HG03066 (cell line): ENCODE data around the gene FOSL2.

Experiments
- ATAC-seq: cut with Tn5 transposase; IDR thresholded peaks from one replicate; pipeline ENCODE4 v1.9.1; 2021; ENCODE audit warnings: low read depth; ENCODE audit not compliant: unreplicated experiment

Gene FOSL2

GRCh38 chr2:28428486-28428885 lies 35.8 kb downstream of the FOSL2 start:
- ATAC-seq, result no peak

GRCh38 chr2:28429636-28430376 lies 37.1 kb downstream of the FOSL2 start:
- ATAC-seq, result no peak

DNA sequence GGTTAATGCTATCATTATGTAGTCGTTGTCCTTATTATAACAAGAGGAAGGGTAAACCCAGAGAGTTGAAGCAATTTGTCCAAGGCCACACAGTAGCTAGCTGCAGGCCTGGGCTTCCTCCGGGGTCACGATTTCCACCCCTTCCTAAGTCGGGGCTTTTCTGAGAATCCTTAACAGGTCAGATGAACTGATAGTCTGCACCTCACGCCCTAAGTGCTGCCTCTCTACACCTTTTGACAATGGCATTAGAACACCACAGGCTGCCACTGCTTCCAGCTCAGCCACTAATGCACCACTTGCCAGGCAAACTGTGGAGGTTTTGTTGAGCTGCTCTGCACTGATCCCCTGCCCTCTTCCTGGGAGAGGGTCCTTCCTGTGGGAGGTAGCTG lies 37.7 kb downstream of the FOSL2 start:
- ATAC-seq, result no peak

DNA sequence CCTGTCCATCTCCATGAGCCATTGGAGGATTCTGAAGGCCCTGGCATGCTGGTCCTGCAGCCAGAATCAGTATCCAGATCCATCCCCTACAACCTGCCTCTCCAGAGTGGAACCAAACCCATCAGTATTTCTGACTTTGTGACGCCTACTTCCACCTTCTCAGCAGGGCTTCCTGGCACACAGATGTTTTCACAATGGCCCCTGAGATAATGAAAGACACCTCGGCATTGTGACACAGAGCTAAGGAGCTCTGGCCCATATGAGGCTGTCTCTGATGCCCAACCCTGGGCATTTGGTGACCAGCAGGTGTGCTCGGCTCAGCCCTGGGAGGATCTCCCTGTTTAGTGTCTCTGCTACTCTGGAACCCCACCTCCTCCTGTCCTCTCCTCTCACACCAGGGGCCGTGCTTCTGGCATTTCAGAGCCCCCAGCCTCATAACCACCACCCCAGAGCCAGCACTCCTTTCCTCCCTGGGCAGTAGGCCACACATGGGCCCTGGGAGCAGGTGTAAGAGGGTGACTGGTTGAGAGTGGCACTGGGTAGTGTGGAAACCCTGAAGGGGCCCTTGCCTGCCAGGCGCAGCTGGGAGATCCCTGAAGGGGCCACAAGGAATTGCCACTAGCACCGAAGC lies 38.2 kb downstream of the FOSL2 start:
- no peak for ATAC-seq

DNA sequence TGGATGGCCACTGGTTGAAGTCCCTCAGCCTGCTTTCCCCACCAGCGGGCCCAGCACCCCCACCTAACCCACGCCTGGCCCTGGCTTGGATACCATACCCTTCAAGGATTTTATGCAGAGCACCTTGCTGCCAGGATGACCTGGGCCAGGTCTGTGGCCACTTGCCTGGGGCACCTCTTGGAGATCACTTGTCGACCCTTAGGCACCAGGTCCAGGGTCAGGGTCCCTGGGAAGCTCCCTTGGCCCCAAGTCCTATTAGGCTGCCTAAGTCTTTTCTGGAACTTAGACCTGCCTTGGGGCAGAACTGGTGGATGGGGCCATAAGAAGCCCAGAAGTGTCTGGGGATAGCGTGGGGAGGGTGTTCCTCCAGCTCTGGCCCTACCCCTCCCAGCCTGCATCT lies 39.1 kb downstream of the FOSL2 start:
- ATAC-seq, result no peak

DNA sequence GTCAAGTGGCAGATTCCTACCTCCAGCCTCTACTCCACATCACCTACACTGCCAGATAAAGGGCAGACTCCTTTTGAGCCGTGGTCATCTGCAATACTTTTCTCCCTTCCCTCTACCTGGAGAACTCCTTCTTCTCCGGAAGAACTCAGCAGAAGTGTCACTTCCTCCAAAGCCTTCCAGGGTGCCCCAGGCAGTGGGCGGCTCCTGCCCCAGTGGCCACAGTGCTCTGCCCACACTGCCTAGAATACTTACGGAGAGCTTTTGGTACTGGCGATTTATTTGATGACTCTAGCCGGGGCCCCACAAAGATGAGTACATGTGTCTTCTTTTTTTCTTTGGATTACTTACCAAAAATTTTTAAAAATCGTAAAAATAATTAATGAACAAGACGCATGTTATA lies 39.7 kb downstream of the FOSL2 start:
- no peak for ATAC-seq

GRCh38 chr2:28433215-28433614 lies 40.6 kb downstream of the FOSL2 start:
- no peak for ATAC-seq

DNA sequence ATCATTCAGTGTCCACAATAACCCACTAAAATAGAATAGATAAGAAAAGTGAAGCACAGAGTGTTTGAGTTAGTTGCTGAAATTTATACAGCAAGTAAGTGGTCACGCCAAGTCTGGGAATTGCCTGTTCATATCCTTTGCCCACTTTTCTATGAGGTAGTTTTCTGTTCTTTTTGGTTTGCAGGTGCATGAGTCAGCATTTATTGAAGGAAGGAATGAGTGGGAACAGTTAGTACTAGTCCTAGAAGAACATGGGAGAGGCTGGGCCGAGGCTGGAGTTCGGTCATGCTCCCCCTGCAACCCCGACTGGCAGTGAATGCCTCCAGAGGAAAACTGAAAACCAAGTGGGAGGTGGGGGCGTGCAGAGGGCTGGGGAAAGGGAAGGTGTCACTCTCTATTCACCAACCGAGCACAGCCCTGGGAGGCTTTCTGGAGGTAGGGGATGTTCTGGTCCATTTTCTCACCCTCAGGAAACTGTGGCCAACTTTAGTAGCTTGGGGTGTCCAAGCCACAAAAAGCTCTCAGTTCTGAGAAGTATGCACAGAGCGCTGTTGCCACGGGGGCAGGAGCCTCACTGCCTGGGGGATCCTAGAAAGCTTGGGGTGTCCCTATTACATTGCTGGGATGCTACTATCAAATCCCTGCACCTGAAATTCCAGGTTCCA lies 41.4 kb downstream of the FOSL2 start:
- no peak for ATAC-seq

DNA sequence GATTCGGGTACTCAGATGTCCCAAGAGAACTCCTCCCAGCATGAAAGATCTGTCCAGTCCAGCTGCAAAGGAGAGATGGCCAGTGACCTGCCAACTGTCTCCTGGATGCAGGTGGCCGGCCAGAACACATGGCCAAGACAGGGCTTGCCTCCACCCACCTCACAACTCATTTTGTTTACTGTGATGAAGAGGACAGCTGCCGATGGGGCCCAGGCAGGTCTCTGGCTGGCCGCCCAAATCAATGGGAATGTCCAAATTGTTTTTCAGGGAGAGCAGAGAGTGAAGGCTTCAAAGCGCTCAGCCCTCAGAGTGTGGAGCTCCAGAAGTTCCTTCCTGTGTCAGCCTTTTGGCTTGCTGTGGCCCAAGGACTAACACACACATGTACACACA lies 41.9 kb downstream of the FOSL2 start:
- no peak for ATAC-seq

GRCh38 chr2:28435241-28435640 lies 42.6 kb downstream of the FOSL2 start:
- ATAC-seq, result no peak

DNA sequence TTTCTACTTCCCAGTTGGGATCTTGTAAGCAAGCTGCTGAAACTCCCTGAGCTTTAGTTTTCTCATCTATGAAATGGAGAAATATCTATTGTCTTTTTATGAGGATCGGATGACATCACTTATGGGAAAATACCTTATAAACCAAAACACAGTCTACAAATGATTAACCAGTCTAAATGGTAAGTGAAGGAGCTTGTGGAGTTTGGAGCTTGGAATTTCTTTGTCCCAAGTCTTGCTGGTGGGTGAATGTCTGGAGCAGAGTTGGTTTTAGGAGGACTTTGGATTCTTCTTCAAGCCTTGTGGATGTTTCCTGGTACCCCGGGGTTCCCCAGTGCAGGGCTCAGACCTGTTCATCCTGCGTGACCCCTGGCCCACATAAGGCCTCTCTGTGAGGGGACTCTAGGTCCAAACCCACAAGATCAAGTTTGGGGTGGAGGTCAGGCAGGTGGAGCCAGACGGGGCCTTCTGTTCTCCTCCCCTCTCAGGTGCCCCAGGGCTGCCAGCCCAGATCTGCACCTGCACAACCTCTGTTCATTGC lies 43.2 kb downstream of the FOSL2 start:
- ATAC-seq, result no peak

GRCh38 chr2:28436525-28437051 lies 43.9 kb downstream of the FOSL2 start:
- ATAC-seq, result no peak

GRCh38 chr2:28437149-28437835 lies 44.6 kb downstream of the FOSL2 start:
- no peak for ATAC-seq

DNA sequence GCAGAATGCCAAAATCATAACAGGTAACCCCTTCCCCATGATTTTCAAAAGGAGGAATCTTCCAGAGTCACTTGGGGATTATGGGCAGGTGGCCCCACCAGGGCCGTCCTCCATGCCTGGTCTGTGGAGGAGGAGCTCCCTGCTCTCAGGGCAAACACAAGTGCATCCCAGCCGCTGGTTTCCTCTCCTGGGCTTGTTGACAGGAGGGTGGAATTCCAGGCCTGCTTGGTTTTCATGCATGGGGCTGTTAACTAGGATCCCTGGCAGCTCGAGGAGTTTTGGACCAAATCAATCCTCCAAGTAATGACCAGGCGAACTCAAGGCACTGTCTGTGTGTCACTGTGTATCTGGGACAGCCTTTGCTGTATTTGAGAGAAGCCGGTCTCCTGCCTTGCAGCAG lies 45.3 kb downstream of the FOSL2 start:
- no peak for ATAC-seq

DNA sequence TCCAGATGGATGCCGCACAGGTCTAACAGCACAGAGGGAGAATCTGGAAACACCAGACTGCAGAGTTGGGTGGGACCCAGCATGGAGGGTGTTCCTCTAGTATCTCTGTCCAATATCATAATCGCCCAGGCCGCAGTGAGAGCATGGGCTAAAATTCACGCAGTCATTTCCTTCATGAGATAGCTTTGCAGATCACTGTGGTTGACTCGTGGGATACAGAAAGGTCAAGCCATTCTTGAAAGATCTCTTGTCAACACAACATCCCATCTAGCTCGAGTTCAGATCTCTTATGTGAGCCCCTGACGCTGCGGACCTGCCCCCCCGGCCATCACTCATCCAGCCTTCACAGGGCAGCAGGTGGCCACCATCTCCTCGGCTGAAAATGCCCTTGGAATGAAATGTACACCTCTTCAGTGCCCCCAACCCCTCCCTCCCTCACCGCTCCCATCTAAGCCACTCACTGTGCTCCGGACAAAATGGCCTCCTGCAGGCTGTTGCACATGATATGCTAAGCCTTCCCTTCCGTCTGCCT lies 45.9 kb downstream of the FOSL2 start:
- ATAC-seq, result no peak

GRCh38 chr2:28439127-28439526 lies 46.5 kb downstream of the FOSL2 start:
- ATAC-seq, result no peak

- no peak for ATAC-seq
Observed at GRCh38 chr2:28439763-28440162, 47.1 kb downstream of the FOSL2 start.

GRCh38 chr2:28442328-28442727 lies 49.7 kb downstream of the FOSL2 start:
- no peak for ATAC-seq

DNA sequence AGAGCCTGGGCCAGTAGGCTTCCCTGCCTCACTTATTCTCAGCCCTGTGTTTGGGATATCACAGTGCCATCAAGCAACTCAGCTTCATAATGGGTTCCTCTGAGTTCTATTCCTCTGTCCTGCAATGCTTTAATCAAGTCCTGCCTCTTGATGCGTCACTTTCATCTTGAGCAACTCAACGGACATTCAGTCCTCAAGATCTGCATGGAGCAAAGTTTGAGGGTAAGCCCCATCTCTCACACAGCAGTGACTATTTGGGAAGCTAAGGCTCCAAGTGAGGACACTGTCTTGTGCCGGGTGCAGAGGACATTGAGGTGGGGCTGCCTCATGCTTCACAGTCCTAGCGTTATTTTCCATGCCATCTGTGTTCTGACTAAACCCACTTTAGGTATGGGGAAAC lies 52.3 kb downstream of the FOSL2 start:
- ATAC-seq, result no peak

DNA sequence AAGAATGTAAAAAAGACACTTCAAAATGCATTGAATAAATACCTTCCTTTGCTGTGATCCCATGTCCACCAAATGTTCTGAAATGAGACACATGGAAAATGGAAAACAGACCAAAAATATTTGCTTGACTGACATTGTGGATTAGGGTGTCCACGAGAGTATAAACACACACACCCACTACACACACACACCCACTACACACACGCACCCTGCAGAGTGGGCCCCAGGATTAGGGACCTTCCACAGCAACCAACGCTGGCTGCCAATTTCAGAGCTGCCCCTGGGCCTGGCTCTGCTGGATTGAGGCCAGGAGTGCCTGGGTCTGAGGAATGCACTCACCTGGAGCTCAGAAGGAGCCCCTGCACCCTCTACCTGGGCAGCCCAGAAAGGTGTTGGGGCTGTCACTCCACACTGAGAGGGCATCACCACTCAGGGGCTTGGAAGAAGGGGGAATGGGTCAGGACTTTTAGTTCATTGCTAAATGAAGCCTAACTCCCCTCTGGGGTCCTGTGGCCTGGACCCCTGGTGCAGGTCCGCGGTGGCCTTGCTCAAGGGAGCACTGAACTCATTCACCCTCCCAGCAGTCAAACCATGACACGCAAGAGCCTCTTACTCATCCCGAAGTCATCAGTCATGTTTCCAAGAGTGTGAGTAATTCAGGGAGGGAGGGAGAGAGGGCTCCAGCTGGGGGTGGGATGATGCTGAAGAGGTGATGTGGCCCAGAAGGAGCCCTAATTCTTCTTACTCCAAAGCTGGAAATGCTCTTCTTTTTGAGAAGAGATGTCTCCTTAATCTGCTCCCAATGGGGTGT lies 53.0 kb downstream of the FOSL2 start:
- no peak for ATAC-seq
